Astrocyte (in vitro differentiated cells and primary cell): ENCODE results near the gene BLVRB. TPM values are rescaled to one million over a fixed set of nuclear protein-coding genes. Genes with fewer than 3 reads are reported as not detected.

Experiments
- DNase-seq: peaks from one replicate; pipeline ENCODE4 v3.0.0-alpha.2; 2010; ENCODE audit warnings: low read depth
- FAIRE-seq: peaks from 2 replicates; lab custom pipeline; 2011; peaks lifted over from hg19 to GRCh38; lab: Jason Lieb, UNC
- H2AFZ ChIP-seq: 2 replicates; pipeline ENCODE4 v1.6.0; 2012; ENCODE audit warnings: low read depth, low read length, inconsistent platforms
- H3K27ac ChIP-seq: 2 replicates; pipeline ENCODE4 v1.5.1; 2011; ENCODE audit warnings: low read depth, low read length, inconsistent platforms
- H3K27me3 ChIP-seq: 2 replicates; pipeline ENCODE4 v1.6.0; 2011; ENCODE audit warnings: low read length, inconsistent platforms; ENCODE audit not compliant: insufficient read depth
- H3K36me3 ChIP-seq: 2 replicates; pipeline ENCODE4 v1.5.1; 2011; ENCODE audit warnings: low read length, inconsistent platforms; ENCODE audit not compliant: insufficient read depth
- H3K4me1 ChIP-seq: 2 replicates; pipeline ENCODE4 v1.5.1; 2011; ENCODE audit warnings: low read length, inconsistent platforms; ENCODE audit not compliant: insufficient read depth
- H3K4me2 ChIP-seq: 2 replicates; pipeline ENCODE4 v1.6.0; 2012; ENCODE audit warnings: low read length, inconsistent platforms
- H3K4me3 ChIP-seq: 2 replicates; pipeline ENCODE4 v1.5.1; 2011; ENCODE audit warnings: low read depth, mild to moderate bottlenecking, low read length, inconsistent platforms; ENCODE audit not compliant: insufficient read depth
- H3K79me2 ChIP-seq: 2 replicates; pipeline ENCODE4 v1.6.0; 2012; ENCODE audit warnings: mild to moderate bottlenecking, low read length, inconsistent platforms; ENCODE audit not compliant: insufficient read depth
- H3K9ac ChIP-seq: 2 replicates; pipeline ENCODE4 v1.6.0; 2012; ENCODE audit warnings: mild to moderate bottlenecking, low read length, inconsistent platforms
- H3K9me3 ChIP-seq: 2 replicates; pipeline ENCODE4 v1.5.1; 2012; ENCODE audit warnings: low read depth, mild to moderate bottlenecking, low read length, inconsistent platforms; ENCODE audit not compliant: insufficient read depth
- H4K20me1 ChIP-seq: 2 replicates; pipeline ENCODE4 v1.6.0; 2012; ENCODE audit warnings: low read length, inconsistent platforms; ENCODE audit not compliant: insufficient read depth
- H3K27ac Mint-ChIP-seq: one replicate; pipeline ENCODE4 v1.8.0; 2021; ENCODE audit warnings: mild to moderate bottlenecking, mixed read lengths; ENCODE audit not compliant: unreplicated experiment
- H3K27me3 Mint-ChIP-seq: one replicate; pipeline ENCODE4 v1.8.0; 2021; ENCODE audit warnings: low read depth, mixed read lengths; ENCODE audit not compliant: unreplicated experiment
- H3K36me3 Mint-ChIP-seq: one replicate; pipeline ENCODE4 v1.8.0; 2021; ENCODE audit warnings: low read depth, mixed read lengths; ENCODE audit not compliant: unreplicated experiment
- H3K4me1 Mint-ChIP-seq: one replicate; pipeline ENCODE4 v1.8.0; 2021; ENCODE audit warnings: low read depth, mixed read lengths; ENCODE audit not compliant: unreplicated experiment
- H3K4me3 Mint-ChIP-seq: one replicate; pipeline ENCODE4 v1.8.0; 2021; ENCODE audit warnings: mild to moderate bottlenecking, moderate library complexity, mixed read lengths; ENCODE audit not compliant: unreplicated experiment
- H3K9me3 Mint-ChIP-seq: one replicate; pipeline ENCODE4 v1.8.0; 2021; ENCODE audit warnings: mild to moderate bottlenecking, mixed read lengths; ENCODE audit not compliant: unreplicated experiment
- EZH2 ChIP-seq: IDR thresholded peaks from 2 replicates; pipeline ENCODE4 v1.6.1; 2012; ENCODE audit warnings: mild to moderate bottlenecking, low read length, inconsistent platforms; ENCODE audit not compliant: insufficient read depth
- total RNA-seq: library from RNA; stranded (reverse); gene quantifications from 2 replicates; pipeline ENCODE4 v1.2.1, GENCODE V29; 2021
- TF ChIP-seq, protein P1 (sequence below): IDR thresholded peaks from 2 replicates; pipeline ENCODE4 v1.5.1; 2011; ENCODE audit warnings: low read depth, mild to moderate bottlenecking, inconsistent platforms, low read length, moderate library complexity; ENCODE audit not compliant: insufficient read depth

The BLVRB gene
- total RNA-seq, 1 donor from 2014 or later: 27.1 TPM

DNA sequence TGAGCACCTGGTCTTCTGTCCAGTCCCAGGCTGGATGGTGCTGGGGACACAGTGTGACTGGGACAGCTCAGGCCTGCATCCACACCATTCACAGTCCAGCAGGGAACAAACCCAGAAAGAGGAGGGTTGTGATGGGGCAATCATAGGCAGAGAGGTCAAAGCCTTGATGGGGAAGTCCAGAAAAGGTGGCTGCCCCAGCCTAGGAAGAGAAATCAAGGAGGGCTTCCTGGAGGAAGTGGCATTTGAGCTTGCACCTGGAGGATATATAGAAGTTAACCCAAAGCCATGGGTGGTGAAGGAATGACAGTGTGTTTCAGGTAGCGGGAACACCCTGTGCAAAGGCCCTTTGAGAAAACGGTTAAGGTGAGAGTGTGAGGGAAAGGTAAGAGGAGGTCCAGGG is 49.8 kb downstream of the BLVRB start:
- Mint-ChIP-seq H3K9me3 (no peaks in the 10 kb centered on the region), H3K27me3 (peaks cover 2% of the 10 kb centered on the region), H3K36me3 (no peaks in the 10 kb centered on the region), H3K4me3 (peak overlapping the region; percentile 43), H3K4me1 (peaks cover 1% of the 10 kb centered on the region), H3K27ac (no peak overlapping the region)
- no peak for FAIRE-seq
- Histone ChIP-seq H4K20me1 (no peaks in the 10 kb centered on the region), H3K4me2 (no peak overlapping the region), H3K27me3 (no peaks in the 10 kb centered on the region), H3K36me3 (no peaks in the 10 kb centered on the region), H2AFZ (no peak overlapping the region), H3K79me2 (no peaks in the 10 kb centered on the region), H3K4me3 (no peak overlapping the region), H3K4me1 (peaks cover 13% of the 10 kb centered on the region), H3K27ac (no peak overlapping the region), H3K9me3 (no peaks in the 10 kb centered on the region), H3K9ac (no peak overlapping the region)
- no peak for TF ChIP-seq EZH2
- TF ChIP-seq, protein P1, sequence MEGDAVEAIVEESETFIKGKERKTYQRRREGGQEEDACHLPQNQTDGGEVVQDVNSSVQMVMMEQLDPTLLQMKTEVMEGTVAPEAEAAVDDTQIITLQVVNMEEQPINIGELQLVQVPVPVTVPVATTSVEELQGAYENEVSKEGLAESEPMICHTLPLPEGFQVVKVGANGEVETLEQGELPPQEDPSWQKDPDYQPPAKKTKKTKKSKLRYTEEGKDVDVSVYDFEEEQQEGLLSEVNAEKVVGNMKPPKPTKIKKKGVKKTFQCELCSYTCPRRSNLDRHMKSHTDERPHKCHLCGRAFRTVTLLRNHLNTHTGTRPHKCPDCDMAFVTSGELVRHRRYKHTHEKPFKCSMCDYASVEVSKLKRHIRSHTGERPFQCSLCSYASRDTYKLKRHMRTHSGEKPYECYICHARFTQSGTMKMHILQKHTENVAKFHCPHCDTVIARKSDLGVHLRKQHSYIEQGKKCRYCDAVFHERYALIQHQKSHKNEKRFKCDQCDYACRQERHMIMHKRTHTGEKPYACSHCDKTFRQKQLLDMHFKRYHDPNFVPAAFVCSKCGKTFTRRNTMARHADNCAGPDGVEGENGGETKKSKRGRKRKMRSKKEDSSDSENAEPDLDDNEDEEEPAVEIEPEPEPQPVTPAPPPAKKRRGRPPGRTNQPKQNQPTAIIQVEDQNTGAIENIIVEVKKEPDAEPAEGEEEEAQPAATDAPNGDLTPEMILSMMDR: no peak
- no peak for DNase-seq

DNA sequence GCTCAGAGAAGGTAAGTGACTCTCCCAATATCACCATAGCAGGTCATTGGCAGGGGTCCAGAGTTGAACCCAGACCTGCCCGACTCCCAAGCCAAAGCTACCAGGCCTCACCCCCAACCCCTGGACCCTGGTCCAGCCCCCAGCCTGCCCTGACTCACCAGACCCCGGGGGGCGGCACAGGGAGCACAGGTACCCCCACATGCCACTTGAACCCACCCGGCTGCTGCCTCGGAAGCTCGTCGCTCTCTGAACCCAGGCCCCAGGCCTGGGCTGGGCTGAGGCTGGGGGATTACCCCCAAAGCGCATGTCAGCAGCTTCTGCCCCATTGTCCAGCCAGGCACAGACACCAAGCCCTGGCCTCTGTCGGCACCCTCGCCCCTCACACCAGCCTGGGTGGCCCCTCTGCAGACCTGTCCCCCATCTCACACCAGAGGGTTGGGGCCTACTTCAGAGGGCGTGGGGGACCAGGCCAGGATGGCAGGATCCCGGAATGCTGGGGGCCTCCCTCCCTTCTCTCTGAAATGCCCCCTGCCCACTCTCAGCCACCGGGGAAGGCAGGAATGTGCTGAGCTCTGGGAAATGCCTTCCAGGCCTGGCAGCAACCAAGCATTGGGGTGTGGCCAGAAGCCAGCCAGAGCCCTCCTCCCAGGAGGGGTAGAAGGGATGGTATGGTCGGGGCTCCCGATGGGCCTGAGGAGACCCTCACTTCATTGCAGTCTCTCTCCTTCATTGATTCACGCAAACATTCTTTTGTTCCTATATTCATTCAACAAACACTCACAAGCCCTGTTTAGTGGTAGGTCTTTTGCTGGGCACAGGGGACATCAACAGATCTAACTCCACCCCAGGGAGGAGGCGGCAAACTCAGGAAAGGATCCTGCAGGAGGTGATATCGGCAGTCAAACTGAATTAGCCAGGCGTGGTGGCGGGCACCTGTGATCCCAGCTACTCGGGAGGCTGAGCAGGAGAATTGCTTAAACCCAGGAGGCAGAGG is 50.7 kb downstream of the BLVRB start:
- Histone ChIP-seq H4K20me1 (no peaks in the 10 kb centered on the region), H3K4me1 (peaks cover 11% of the 10 kb centered on the region), H2AFZ (no peak overlapping the region), H3K4me3 (no peak overlapping the region), H3K9ac (no peak overlapping the region), H3K27ac (no peak overlapping the region), H3K27me3 (no peaks in the 10 kb centered on the region), H3K36me3 (no peaks in the 10 kb centered on the region), H3K79me2 (no peaks in the 10 kb centered on the region), H3K4me2 (no peak overlapping the region), H3K9me3 (no peaks in the 10 kb centered on the region)
- H3K27me3 Mint-ChIP-seq: peaks cover 2% of the 10 kb centered on the region
- no peak for TF ChIP-seq EZH2
- TF ChIP-seq, protein P1: no peak
- no peaks in the 10 kb centered on the region for H3K36me3 Mint-ChIP-seq
- no peaks in the 10 kb centered on the region for H3K9me3 Mint-ChIP-seq
- no peak overlapping the region for H3K4me3 Mint-ChIP-seq
- DNase-seq (no peak), FAIRE-seq (no peak)
- H3K4me1 Mint-ChIP-seq: peaks cover 1% of the 10 kb centered on the region
- no peak overlapping the region for H3K27ac Mint-ChIP-seq
